Stomach smooth muscle (tissue), 2 donors: Measurements from ENCODE around the gene TRAT1.
"Not testable (repeated sequence)": the region's sequence is repeated elsewhere in the genome, so short reads cannot be mapped to it uniquely, and the experiment has no call there.

Experiments
- H3K27ac ChIP-seq: one replicate; pipeline ENCODE4 v1.7.0; 2013; ENCODE audit warnings: mild to moderate bottlenecking, low read length, inconsistent platforms
- H3K27me3 ChIP-seq, 2 donors: one replicate each; pipeline ENCODE4 v1.7.0; 2013; ENCODE audit warnings: low read length in 2 of 2; ENCODE audit not compliant: insufficient read depth in 2 of 2, control insufficient read depth in 1 of 2
- H3K36me3 ChIP-seq, 2 donors: one replicate each; pipeline ENCODE4 v1.7.0; 2013; ENCODE audit warnings: low read length in 2 of 2; ENCODE audit not compliant: control insufficient read depth in 2 of 2, insufficient read depth in 2 of 2
- H3K4me1 ChIP-seq: one replicate; pipeline ENCODE4 v1.7.0; 2013; ENCODE audit warnings: low read length; ENCODE audit not compliant: control insufficient read depth, insufficient read depth
- H3K4me3 ChIP-seq, 2 donors: one replicate each; pipeline ENCODE4 v1.7.0; 2013; ENCODE audit warnings: low read length in 2 of 2
- H3K9ac ChIP-seq, 2 donors: one replicate each; pipeline ENCODE4 v1.7.0; 2013; ENCODE audit warnings: low read length in 2 of 2, mild to moderate bottlenecking in 1 of 2
- H3K9me3 ChIP-seq, 2 donors: one replicate each; pipeline ENCODE4 v1.7.0; 2013; ENCODE audit warnings: low read length in 2 of 2; ENCODE audit not compliant: control insufficient read depth in 2 of 2
- donor health status: healthy.
- donor health status: Pancreatic carcinoma.

The TRAT1 gene

GRCh38 chr3:108823803-108824202 is 1.2 kb downstream of the TRAT1 start:
- not testable (repeated sequence) for H3K4me3 ChIP-seq

GRCh38 chr3:108826309-108827187 is 4.0 kb downstream of the TRAT1 start:
- Histone ChIP-seq H3K36me3 (no peaks in the 10 kb centered on the region), H3K27me3 (no peaks in the 10 kb centered on the region), H3K4me3 (no peak overlapping the region), H3K27ac (no peak overlapping the region), H3K9ac (no peak overlapping the region), H3K9me3 (no peaks in the 10 kb centered on the region), H3K4me1 (no peaks in the 10 kb centered on the region)

More at GRCh38 chr3:108823803-108824202, 1.2 kb downstream of the TRAT1 start:
- H3K36me3 ChIP-seq, H3K4me1 ChIP-seq, H3K9ac ChIP-seq, H3K27me3 ChIP-seq, H3K27ac ChIP-seq, H3K9me3 ChIP-seq: not testable (repeated sequence)

GRCh38 chr3:108830381-108830780 is 7.8 kb downstream of the TRAT1 start:
- H3K9ac ChIP-seq = no peak overlapping the region
- no peaks in the 10 kb centered on the region for H3K36me3 ChIP-seq
- H3K4me3 ChIP-seq = no peak overlapping the region
- H3K4me1 ChIP-seq = no peaks in the 10 kb centered on the region
- no peaks in the 10 kb centered on the region for H3K9me3 ChIP-seq
- no peaks in the 10 kb centered on the region for H3K27me3 ChIP-seq
- no peak overlapping the region for H3K27ac ChIP-seq

- H3K27me3 ChIP-seq = no peaks in the 10 kb centered on the region
- H3K36me3 ChIP-seq = no peaks in the 10 kb centered on the region
- no peak overlapping the region for H3K9ac ChIP-seq
- H3K27ac ChIP-seq = no peak overlapping the region
- no peak overlapping the region for H3K4me3 ChIP-seq
- H3K9me3 ChIP-seq = no peaks in the 10 kb centered on the region
- H3K4me1 ChIP-seq = no peaks in the 10 kb centered on the region
Observed at GRCh38 chr3:108830991-108831614, 8.5 kb downstream of the TRAT1 start.

- Histone ChIP-seq H3K4me1 (no peaks in the 10 kb centered on the region), H3K9ac (no peak overlapping the region), H3K36me3 (no peaks in the 10 kb centered on the region), H3K27me3 (no peaks in the 10 kb centered on the region), H3K9me3 (no peaks in the 10 kb centered on the region), H3K4me3 (no peak overlapping the region), H3K27ac (no peak overlapping the region)
Observed at GRCh38 chr3:108833611-108834010, 11.0 kb downstream of the TRAT1 start.

- Histone ChIP-seq H3K27ac (no peak overlapping the region), H3K9ac (no peak overlapping the region), H3K27me3 (no peaks in the 10 kb centered on the region), H3K4me3 (no peak overlapping the region), H3K4me1 (no peaks in the 10 kb centered on the region), H3K36me3 (no peaks in the 10 kb centered on the region), H3K9me3 (no peaks in the 10 kb centered on the region)
Observed at GRCh38 chr3:108834551-108834950, 12.0 kb downstream of the TRAT1 start.

GRCh38 chr3:108835101-108835500 is 12.5 kb downstream of the TRAT1 start:
- Histone ChIP-seq H3K27ac (no peak overlapping the region), H3K9ac (no peak overlapping the region), H3K27me3 (no peaks in the 10 kb centered on the region), H3K4me1 (no peaks in the 10 kb centered on the region), H3K4me3 (no peak overlapping the region), H3K36me3 (no peaks in the 10 kb centered on the region), H3K9me3 (no peaks in the 10 kb centered on the region)

- no peaks in the 10 kb centered on the region for H3K27me3 ChIP-seq
- no peaks in the 10 kb centered on the region for H3K9me3 ChIP-seq
- no peak overlapping the region for H3K9ac ChIP-seq
- H3K4me1 ChIP-seq = no peaks in the 10 kb centered on the region
- H3K36me3 ChIP-seq = no peaks in the 10 kb centered on the region
- no peak overlapping the region for H3K4me3 ChIP-seq
- no peak overlapping the region for H3K27ac ChIP-seq
Observed at GRCh38 chr3:108838436-108838835, 15.8 kb downstream of the TRAT1 start.

- Histone ChIP-seq H3K9ac (no peak overlapping the region), H3K9me3 (no peaks in the 10 kb centered on the region), H3K36me3 (no peaks in the 10 kb centered on the region), H3K27me3 (no peaks in the 10 kb centered on the region), H3K4me3 (no peak overlapping the region), H3K4me1 (no peaks in the 10 kb centered on the region), H3K27ac (no peak overlapping the region)
Observed at GRCh38 chr3:108845709-108846293, 23.2 kb downstream of the TRAT1 start.

- H3K4me1 ChIP-seq = no peaks in the 10 kb centered on the region
- no peak overlapping the region for H3K27ac ChIP-seq
- H3K4me3 ChIP-seq = no peak overlapping the region
- no peak overlapping the region for H3K9ac ChIP-seq
- H3K36me3 ChIP-seq = no peaks in the 10 kb centered on the region
- no peaks in the 10 kb centered on the region for H3K27me3 ChIP-seq
- H3K9me3 ChIP-seq = no peaks in the 10 kb centered on the region
Observed at GRCh38 chr3:108847187-108847586, 24.6 kb downstream of the TRAT1 start.

GRCh38 chr3:108849075-108849474 is 26.5 kb downstream of the TRAT1 start:
- H3K27ac ChIP-seq = no peak overlapping the region
- no peaks in the 10 kb centered on the region for H3K36me3 ChIP-seq
- no peaks in the 10 kb centered on the region for H3K27me3 ChIP-seq
- no peaks in the 10 kb centered on the region for H3K4me1 ChIP-seq
- no peak overlapping the region for H3K9ac ChIP-seq
- H3K4me3 ChIP-seq = no peak overlapping the region
- H3K9me3 ChIP-seq = no peaks in the 10 kb centered on the region
